ENCODE data around the gene ENC1. TPM values are rescaled to one million over a fixed set of nuclear protein-coding genes. Genes with fewer than 3 reads are reported as not detected.
A peak's percentile ranks its signal among the peaks of the same experiment; 100 is the strongest.
"Not testable (repeated sequence)": the region's sequence is repeated elsewhere in the genome, so short reads cannot be mapped to it uniquely, and the experiment has no call there.

Gene ENC1, protein sequence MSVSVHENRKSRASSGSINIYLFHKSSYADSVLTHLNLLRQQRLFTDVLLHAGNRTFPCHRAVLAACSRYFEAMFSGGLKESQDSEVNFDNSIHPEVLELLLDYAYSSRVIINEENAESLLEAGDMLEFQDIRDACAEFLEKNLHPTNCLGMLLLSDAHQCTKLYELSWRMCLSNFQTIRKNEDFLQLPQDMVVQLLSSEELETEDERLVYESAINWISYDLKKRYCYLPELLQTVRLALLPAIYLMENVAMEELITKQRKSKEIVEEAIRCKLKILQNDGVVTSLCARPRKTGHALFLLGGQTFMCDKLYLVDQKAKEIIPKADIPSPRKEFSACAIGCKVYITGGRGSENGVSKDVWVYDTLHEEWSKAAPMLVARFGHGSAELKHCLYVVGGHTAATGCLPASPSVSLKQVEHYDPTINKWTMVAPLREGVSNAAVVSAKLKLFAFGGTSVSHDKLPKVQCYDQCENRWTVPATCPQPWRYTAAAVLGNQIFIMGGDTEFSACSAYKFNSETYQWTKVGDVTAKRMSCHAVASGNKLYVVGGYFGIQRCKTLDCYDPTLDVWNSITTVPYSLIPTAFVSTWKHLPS
- 38.8 and 48.1 TPM in 2 replicates for total RNA-seq (2014; rRNA removed; shearing (Covaris generic))

DNA sequence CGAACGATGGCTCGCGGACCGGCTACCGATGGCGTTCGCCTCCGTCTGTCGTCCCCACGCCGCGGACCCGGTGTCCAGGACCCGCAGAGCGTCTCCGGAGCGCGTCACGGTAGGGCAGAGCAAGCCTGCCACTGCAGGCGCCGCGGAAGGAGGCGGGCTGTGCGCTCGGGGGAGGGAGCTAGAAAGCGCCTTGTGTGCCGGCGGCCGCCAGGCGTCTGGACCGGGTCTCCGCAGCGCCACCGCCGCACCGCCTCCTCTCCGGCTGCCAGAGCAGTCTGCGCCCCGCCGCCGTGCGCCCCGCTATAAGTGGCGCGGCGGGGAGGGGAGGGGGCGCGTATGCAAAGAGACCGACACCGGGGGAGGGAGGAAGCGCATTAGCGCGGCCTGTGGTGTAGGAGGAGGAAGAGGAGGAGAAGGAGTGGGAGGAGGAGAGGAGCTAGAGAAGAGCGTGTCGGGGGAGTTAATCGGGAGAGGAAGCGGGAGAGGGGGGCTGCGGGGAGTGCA, at the start of gene ENC1:
ENC1 (minus strand) TSS at position 279 of the 504 bp plus-strand sequence. CDS start 4,243 bp downstream, outside the sequence.
- DNase-seq (ENCODE audit: low read depth) = peak; percentile 89

DNA sequence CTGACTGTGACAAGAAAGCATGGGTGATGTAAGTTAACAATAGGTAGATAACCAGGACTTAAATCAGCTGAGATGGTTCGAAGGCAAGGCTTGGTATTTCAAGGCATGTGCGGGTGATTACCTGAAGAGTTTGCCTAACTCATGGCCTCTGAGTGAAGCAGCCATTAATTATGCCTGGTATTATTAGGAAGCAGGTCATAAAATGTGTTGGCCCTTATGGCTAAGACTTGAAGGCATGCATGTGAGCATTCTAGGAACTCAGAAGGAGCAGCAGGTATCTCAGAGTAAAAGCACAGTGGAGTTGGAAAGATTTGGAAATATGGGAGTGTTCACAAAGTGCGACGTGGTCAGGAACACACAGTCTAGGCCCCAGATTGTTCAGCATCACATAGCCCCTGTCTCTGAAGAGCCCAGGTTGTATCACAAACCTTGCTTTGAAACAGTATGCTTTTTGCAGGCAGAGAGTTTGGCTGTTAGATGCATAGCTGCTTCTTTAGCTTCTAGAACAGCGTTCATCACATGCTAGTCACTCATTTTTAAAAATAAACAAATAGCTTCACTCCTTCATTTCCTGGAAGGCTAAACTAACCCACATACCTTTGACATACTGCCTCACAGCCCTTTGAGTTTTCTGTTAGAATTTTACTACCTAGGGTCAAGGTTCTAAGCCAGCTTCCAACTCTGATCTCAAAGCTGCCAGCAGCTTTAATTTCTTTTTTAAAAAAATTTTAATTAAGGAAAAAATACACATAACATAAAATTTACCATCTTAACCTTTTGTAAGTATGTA, 46.6 kb upstream of the ENC1 start:
- peak; percentile 54 for DNase-seq (ENCODE audit: low read depth)

GRCh38 chr5:74685979-74686631, 45.6 kb upstream of the ENC1 start:
- DNase-seq (ENCODE audit: low read depth) = no peak

DNA sequence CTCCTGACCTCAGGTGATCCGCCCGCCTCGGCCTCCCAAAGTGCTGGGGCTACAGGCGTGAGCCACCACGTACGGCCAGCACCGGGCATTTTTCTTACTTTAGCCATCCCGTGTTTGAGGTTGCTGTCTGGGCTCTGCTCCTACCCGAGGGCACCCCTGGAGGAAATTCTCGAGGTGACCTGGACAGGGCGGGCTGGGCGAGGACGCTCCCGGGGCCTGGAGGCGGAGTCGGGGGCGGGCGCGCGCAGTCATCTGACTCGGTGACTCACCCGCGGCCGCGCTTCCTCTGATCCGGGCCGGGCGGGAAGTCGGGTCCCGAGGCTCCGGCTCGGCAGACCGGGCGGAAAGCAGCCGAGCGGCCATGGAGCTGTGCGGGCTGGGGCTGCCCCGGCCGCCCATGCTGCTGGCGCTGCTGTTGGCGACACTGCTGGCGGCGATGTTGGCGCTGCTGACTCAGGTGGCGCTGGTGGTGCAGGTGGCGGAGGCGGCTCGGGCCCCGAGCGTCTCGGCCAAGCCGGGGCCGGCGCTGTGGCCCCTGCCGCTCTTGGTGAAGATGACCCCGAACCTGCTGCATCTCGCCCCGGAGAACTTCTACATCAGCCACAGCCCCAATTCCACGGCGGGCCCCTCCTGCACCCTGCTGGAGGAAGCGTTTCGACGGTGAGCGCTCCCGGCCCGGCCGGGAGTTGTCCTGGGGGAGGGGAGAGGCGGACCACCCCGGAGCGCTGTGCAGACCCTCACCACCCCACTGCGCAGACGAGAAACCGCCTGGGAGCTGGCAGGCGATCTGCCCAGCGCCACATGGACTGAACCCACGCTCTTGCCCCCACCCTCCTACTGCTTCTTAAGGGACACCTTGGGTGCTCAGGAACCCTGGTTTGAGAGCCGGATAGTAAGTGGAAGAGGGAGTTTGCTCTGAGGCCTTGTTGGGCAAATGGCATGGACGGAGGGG, 44.6 kb upstream of the ENC1 start, which contains the start of gene HEXB:
HEXB (plus strand) TSS at position 334 of the 952 bp plus-strand sequence; CDS start at position 362, 28 bp downstream.
- DNase-seq (ENCODE audit: low read depth) = peak; percentile 87

DNA sequence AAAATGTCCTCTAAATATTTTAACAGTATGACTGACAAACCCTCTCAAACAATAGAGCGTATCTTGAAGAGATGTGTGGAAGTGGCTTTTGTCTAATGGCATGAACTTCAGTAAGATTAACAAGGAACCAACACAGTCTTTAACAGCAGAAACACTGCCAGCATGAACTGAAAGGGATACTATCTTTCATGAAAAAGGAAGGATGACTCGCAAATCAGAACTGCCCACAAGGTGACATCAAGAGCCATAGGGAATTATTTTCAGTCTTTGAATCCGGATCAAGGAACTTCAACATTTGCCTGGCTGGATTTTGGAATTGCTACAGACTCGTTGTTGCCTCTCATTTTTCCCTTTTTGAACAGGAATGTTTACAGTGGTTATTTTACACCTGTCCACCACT, 39.4 kb upstream of the ENC1 start:
- DNase-seq (ENCODE audit: low read depth) = peak; percentile 38

DNA sequence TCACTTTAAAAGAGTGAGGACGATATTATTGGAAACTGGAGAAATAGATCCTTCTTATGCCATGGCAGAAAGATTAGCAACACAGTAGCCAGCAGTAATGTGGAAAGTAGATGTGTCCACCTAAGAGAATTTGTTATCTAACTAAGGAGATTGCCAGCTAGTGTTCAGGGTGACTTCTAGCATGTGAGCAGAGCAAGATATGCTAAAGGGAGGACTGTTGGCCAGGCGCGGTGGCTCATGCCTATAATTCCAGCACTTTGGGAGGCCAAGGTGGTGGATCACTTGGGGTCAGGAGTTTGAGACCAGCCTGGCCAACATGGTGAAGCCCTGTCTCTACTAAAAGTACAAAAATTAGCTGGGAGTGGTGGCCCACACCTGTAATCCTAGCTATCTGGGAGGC, 38.8 kb upstream of the ENC1 start:
- DNase-seq (ENCODE audit: low read depth) = not testable (repeated sequence)

DNA sequence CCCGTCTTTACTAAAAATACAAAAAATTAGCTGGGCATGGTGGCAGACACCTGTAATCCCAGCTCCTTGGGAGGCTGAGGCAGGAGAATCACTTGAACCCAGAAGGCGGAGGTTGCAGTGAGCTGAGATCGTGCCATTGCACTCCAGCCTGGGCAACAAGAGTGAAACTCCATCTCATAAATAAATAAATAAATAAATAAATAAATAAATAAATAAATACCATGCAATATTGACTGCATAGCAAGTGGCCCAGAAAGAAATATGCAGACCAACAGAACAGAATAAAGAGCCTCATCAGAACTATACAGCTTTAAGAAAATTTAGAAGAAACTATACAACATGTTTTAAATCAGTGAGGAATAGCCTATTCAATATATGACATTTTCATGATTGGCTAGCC, 37.6 kb upstream of the ENC1 start:
- not testable (repeated sequence) for DNase-seq (ENCODE audit: low read depth)

GRCh38 chr5:74676466-74676865, 35.9 kb upstream of the ENC1 start:
- DNase-seq (ENCODE audit: low read depth) = not testable (repeated sequence)

GRCh38 chr5:74673011-74673790, 32.7 kb upstream of the ENC1 start:
- peak; percentile 50 for DNase-seq (ENCODE audit: low read depth)

DNA sequence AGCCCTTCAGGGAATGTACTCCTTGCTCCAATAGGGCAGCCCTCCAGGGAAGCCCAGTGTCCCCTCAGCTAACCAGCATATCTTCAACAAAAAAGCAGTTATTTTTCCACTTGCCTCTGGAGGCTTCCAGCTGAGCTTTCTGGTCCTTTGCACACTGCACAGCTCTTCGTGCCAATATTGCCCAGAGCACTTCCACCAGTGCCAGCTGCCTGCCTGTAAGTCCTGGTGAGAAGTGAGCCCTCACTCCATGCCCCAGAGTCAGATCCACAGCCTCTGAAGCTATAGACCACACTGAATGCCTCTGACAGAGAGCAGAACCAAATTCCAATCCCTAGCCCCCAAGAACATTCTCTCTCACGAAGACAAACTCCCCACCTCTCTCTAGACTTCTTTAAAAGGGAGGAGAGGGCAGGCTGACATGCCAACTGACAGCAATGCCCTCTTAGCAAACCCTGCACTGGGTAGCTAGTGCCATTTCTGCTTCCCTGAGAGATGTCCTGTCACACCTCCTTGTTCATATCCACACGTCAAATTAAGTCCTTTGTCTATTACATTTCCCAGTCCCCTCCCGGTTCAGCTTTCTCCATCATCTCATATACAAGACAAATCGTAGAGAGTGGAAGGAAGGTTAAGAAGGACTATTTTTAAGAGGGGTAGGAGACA, 31.8 kb upstream of the ENC1 start:
- no peak for DNase-seq (ENCODE audit: low read depth)

- no peak for DNase-seq (ENCODE audit: low read depth)
Observed at GRCh38 chr5:74670396-74671038, 30.0 kb upstream of the ENC1 start.

- no peak for DNase-seq (ENCODE audit: low read depth)
Observed at GRCh38 chr5:74669821-74670220, 29.3 kb upstream of the ENC1 start.

DNA sequence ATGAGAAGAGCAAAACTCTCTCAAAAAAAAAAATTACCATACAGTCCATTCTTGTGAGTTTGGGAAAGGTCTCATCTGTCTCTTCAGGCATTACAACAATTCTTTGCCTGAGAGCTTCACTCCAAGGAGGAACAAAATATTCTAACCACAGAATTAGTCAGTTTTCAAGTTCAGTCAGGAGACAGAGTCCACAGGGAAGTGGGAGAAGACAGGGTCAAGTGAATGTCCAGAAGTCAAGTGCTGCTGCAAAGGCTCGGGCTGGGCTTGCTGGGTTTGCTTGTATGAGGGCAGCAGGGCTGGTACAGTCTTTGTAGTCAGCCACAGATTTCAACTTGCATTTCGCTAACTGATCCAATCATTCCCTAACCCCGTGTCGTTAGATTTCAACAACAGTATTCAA, 26.9 kb upstream of the ENC1 start:
- peak; percentile 56 for DNase-seq (ENCODE audit: low read depth)

DNA sequence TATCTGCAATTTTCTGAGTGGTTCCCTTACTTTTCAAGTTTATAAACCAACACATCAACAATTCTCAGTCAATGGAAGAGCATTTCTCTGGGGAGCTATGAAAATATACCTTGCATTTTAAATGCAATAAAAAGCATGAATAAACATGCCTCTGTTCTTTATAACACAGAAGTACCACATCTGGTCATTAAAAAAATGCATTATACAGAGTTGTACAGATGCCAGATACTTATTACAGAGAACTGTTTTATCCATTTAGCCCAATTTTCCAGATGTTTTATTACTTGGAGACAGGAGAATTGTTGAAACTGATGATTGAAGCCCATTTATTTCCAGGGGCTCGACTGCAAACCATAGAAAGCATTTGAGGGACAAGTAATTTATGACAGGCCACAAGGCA, 25.3 kb upstream of the ENC1 start:
- DNase-seq (ENCODE audit: low read depth) = no peak

DNA sequence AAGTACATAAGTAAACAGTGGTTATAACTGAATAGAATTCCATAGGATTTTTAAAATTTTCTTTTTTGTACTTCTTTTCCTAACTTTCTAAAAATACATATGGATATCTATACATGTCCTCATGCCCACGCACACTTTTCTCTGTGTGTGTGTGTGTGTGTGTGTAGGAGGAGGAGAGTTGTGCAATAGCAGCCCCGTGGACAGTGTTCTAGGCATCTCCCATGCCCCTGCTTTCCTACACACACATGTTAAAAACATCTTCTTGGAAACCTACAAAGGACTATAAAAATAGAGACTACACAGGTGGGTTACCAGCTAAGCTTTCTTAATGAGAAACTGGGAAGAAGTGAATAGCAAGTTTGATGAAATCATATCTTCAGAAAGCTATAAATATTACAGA, 24.7 kb upstream of the ENC1 start:
- DNase-seq (ENCODE audit: low read depth) = no peak

GRCh38 chr5:74664551-74664950, 24.0 kb upstream of the ENC1 start:
- no peak for DNase-seq (ENCODE audit: low read depth)

- no peak for DNase-seq (ENCODE audit: low read depth)
Observed at GRCh38 chr5:74660873-74661272, 20.3 kb upstream of the ENC1 start.

DNA sequence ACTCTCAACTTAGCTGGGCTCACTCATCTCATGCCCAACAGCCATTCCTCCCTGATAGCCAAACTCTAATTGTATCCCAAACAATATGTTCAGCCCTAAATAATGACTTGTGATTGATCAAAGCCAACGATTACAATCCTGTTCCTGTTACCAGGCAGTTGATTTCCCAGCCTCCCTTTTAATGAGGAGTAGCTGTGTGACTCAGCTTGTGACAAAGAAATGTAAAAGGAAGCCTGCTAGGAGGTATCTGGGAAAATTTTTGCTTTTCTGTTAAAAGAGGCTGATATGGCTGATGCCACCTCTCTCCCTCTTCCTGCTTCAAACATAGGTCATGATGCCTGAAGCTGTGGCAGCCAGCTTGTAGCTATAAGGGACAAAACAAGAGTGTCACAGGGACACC, 19.6 kb upstream of the ENC1 start:
- peak; percentile 37 for DNase-seq (ENCODE audit: low read depth)

GRCh38 chr5:74659172-74659571, 18.6 kb upstream of the ENC1 start:
- DNase-seq (ENCODE audit: low read depth) = no peak
